ENCODE results near the gene SMARCA2. TPM values are rescaled to one million over a fixed set of nuclear protein-coding genes. Genes with fewer than 3 reads are reported as not detected.

Gene SMARCA2
- total RNA-seq, 4 donors from 2014 or later, result 148 to 217 (median 196) TPM

DNA sequence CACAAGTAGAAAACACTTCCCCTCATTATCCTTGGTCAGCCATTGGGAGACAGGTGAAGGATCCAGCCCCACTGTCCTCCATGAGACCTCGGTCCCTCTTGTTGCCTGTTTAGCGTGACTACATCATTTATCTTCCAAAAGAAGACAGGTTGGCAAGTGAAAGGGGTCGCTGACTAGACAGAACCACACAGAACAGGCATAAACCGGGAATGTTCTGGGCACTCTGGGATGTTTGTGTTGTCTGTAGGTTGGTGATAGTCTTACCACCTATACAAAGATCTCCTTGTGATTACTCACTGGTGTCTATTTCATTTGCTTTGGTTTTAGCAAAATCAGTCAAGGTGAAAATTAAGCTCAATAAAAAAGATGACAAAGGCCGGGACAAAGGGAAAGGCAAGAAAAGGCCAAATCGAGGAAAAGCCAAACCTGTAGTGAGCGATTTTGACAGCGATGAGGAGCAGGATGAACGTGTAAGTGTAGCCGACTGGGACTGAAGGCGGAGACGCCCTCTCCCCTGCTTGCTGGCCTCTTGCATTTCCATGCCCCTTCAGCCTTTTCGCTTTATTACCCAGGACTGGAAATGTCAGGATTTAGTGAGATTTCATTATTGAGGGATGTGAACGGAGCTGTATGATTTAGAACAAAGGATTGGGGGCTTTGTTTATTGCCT, 175.9 kb downstream of the SMARCA2 start:
- Histone ChIP-seq H3K27ac (no peak overlapping the region), H3K27me3 (no peaks in the 10 kb centered on the region), H3K36me3 (peaks cover 18 to 27% of the 10 kb centered on the region in 2 donors), H3K4me1 (no peaks in the 10 kb centered on the region), H3K4me3 (replicated peaks in 1 of 3) (no peak overlapping the region), H3K9me3 (no peaks in the 10 kb centered on the region)
- DNase-seq, result no peak
- TF ChIP-seq POLR2A (IDR thresholded peaks at IDR 0.05), result no peak
- TF ChIP-seq, protein P1, sequence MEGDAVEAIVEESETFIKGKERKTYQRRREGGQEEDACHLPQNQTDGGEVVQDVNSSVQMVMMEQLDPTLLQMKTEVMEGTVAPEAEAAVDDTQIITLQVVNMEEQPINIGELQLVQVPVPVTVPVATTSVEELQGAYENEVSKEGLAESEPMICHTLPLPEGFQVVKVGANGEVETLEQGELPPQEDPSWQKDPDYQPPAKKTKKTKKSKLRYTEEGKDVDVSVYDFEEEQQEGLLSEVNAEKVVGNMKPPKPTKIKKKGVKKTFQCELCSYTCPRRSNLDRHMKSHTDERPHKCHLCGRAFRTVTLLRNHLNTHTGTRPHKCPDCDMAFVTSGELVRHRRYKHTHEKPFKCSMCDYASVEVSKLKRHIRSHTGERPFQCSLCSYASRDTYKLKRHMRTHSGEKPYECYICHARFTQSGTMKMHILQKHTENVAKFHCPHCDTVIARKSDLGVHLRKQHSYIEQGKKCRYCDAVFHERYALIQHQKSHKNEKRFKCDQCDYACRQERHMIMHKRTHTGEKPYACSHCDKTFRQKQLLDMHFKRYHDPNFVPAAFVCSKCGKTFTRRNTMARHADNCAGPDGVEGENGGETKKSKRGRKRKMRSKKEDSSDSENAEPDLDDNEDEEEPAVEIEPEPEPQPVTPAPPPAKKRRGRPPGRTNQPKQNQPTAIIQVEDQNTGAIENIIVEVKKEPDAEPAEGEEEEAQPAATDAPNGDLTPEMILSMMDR (IDR thresholded peaks at IDR 0.05), result no peak
- intact Hi-C loops (cut with DNase I), result no loop called here
- 93% methylated on average over 14 of the region's 14 CpGs for WGBS, 2 donors

DNA sequence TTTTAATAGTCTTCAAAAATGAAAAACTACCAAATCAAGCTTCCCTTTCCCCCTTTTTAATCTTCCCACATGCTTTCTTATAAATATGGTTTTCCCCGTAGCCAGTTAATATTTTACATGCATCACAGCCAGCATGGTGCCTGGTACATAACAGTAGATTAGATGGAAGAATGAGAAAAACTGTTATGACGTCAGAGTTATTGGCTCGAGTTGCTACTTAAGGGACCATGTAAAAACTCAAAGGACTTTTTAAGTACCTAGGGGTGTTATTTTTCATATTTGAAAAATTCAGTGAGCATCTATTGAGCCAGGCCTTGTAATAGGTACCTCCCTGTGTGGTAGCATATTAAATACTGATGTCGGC, 176.4 kb downstream of the SMARCA2 start:
- peaks cover 14 to 21% of the 10 kb centered on the region in 2 donors for H3K36me3 ChIP-seq
- TF ChIP-seq POLR2A (IDR thresholded peaks at IDR 0.05), result no peak
- TF ChIP-seq, protein P1 (IDR thresholded peaks at IDR 0.05), result no peak
- 84 to 87% methylated on average over 4 of the region's 4 CpGs for WGBS, 2 donors
- intact Hi-C loops (cut with DNase I), result no loop called here
- no peak overlapping the region for H3K4me3 ChIP-seq (replicated peaks in 1 of 3)
- no peak overlapping the region for H3K27ac ChIP-seq
- DNase-seq, result no peak
- H3K4me1 ChIP-seq, result no peaks in the 10 kb centered on the region
- no peaks in the 10 kb centered on the region for H3K27me3 ChIP-seq
- no peaks in the 10 kb centered on the region for H3K9me3 ChIP-seq

DNA sequence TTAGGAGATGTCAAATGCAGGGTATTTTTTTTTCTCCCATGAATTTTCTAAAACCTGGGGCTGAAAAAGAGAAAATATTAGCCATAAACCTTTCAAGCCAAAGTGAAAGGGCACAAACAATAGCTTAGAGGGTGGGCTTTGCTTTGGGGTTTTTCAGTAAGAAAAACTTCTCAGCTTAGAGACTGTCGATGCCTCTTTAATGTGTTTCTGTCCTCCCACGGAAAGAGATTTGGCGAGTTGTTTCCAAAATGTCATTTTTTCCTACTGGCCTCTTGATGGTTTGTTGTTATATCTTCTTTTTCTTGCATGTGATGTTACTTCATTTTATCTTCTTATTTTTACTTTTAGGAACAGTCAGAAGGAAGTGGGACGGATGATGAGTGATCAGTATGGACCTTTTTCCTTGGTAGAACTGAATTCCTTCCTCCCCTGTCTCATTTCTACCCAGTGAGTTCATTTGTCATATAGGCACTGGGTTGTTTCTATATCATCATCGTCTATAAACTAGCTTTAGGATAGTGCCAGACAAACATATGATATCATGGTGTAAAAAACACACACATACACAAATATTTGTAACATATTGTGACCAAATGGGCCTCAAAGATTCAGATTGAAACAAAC, 177.3 kb downstream of the SMARCA2 start:
- Histone ChIP-seq H3K36me3 (peaks cover 8 to 14% of the 10 kb centered on the region in 2 donors), H3K9me3 (no peaks in the 10 kb centered on the region), H3K27me3 (no peaks in the 10 kb centered on the region), H3K27ac (no peak overlapping the region), H3K4me1 (no peaks in the 10 kb centered on the region), H3K4me3 (replicated peaks in 1 of 3) (no peak overlapping the region)
- TF ChIP-seq POLR2A (IDR thresholded peaks at IDR 0.05), result no peak
- TF ChIP-seq, protein P1 (IDR thresholded peaks at IDR 0.05), result no peak
- WGBS, 2 donors, result 73 to 84% methylated on average over 5 of the region's 5 CpGs
- intact Hi-C loops (cut with DNase I), result no loop called here
- no peak for DNase-seq

DNA sequence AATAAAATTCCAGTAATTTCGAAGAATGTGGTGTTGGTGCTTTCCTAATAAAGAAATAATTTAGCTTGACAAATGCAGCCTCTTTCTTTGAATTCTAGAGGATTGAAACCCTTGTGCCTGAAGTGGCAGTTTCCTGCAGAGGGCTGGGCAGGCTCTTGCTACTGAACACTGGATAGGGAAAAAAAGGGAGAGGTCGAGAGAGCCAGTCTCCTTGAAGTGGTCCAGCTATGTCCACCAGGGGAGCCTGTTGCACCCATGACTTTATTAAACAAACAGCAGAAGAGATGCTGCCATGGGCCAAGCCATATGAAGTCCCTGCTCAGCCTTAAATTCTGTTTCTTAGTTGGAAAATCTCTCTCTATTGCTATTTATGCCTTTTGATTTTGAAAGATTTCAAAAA, 178.4 kb downstream of the SMARCA2 start:
- no peak for DNase-seq
- TF ChIP-seq POLR2A (IDR thresholded peaks at IDR 0.05), result no peak
- TF ChIP-seq, protein P1 (IDR thresholded peaks at IDR 0.05), result no peak
- Histone ChIP-seq H3K9me3 (no peaks in the 10 kb centered on the region), H3K27ac (no peak overlapping the region), H3K27me3 (no peaks in the 10 kb centered on the region), H3K4me1 (no peaks in the 10 kb centered on the region), H3K4me3 (replicated peaks in 1 of 3) (no peak overlapping the region), H3K36me3 (peaks cover 8 to 13% of the 10 kb centered on the region in 2 donors)
- WGBS, 2 donors, result 58 to 66% methylated on average over 2 of the region's 2 CpGs
- intact Hi-C loops (cut with DNase I), result no loop called here

DNA sequence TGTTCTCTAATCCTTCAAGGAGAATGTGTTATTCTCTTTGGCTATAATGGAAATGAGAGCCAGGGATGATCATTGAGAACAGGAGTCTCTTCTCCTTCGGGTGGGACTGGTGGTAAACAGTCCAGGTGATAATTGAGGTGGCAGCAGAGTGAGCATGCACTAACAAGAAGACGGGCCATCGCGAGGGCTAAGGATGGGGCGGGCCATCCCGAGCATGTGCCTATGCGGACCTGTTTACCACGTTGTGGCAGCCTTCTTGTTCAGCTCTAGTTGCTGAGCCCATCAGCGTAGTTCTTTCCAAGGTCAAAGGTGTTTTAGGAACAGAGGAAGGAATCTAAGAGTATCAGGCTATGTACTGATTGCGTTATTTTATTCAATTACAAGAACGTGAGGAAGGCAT, 180.1 kb downstream of the SMARCA2 start:
- no peak overlapping the region for H3K4me3 ChIP-seq (replicated peaks in 1 of 3)
- no peaks in the 10 kb centered on the region for H3K4me1 ChIP-seq
- DNase-seq, result no peak
- peaks cover 6 to 8% of the 10 kb centered on the region in 2 donors for H3K36me3 ChIP-seq
- no peak for TF ChIP-seq POLR2A (IDR thresholded peaks at IDR 0.05)
- TF ChIP-seq, protein P1 (IDR thresholded peaks at IDR 0.05), result no peak
- 89 to 92% methylated on average over 11 of the region's 11 CpGs for WGBS, 2 donors
- H3K27me3 ChIP-seq, result no peaks in the 10 kb centered on the region
- H3K9me3 ChIP-seq, result no peaks in the 10 kb centered on the region
- intact Hi-C loops (cut with DNase I), result no loop called here
- H3K27ac ChIP-seq, result no peak overlapping the region

All from thyroid gland (tissue), 4 donors.